Hepatocyte (in vitro differentiated cells): ENCODE measurements around the gene SHISA4. TPM values are rescaled to one million over a fixed set of nuclear protein-coding genes. Genes with fewer than 3 reads are reported as not detected.

Experiments
- DNase-seq: peaks from one replicate; pipeline ENCODE4 v3.0.0-alpha.2; 2016; ENCODE audit warnings: low spot score
- H2AFZ ChIP-seq: fragments of 200-600 bp; sonication (generic); 2 replicates; pipeline ENCODE4 v1.6.0; 2016; ENCODE audit warnings: antibody characterized with exemption, mild to moderate bottlenecking
- H3K27ac ChIP-seq: fragments of 200-600 bp; sonication (generic); 2 replicates; pipeline ENCODE4 v1.5.1; 2016; ENCODE audit warnings: mild to moderate bottlenecking
- H3K27me3 ChIP-seq: fragments of 200-600 bp; sonication (generic); 2 replicates; pipeline ENCODE4 v1.6.1; 2016
- H3K36me3 ChIP-seq: fragments of 200-600 bp; sonication (generic); replicated peaks from 2 replicates; pipeline ENCODE4 v1.5.1; 2016; ENCODE audit warnings: low read depth; ENCODE audit not compliant: insufficient read depth
- H3K4me1 ChIP-seq: fragments of 200-600 bp; sonication (generic); 2 replicates; pipeline ENCODE4 v1.5.1; 2016; ENCODE audit warnings: mild to moderate bottlenecking, moderate library complexity; ENCODE audit not compliant: insufficient read depth
- H3K4me2 ChIP-seq: fragments of 200-600 bp; sonication (generic); 2 replicates; pipeline ENCODE4 v1.6.0; 2016
- H3K4me3 ChIP-seq: fragments of 200-600 bp; sonication (generic); 2 replicates; pipeline ENCODE4 v1.5.1; 2016; ENCODE audit warnings: mild to moderate bottlenecking
- H3K79me2 ChIP-seq: fragments of 200-600 bp; sonication (generic); 2 replicates; pipeline ENCODE4 v1.6.0; 2017; ENCODE audit warnings: mild to moderate bottlenecking
- H3K9me2 ChIP-seq: fragments of 200-600 bp; sonication (generic); replicated peaks from 2 replicates; pipeline ENCODE4 v1.6.0; 2017; ENCODE audit warnings: mild to moderate bottlenecking; ENCODE audit not compliant: insufficient read depth
- H3K9me3 ChIP-seq: fragments of 200-600 bp; sonication (generic); 2 replicates; pipeline ENCODE4 v1.5.1; 2016; ENCODE audit warnings: low read depth, mild to moderate bottlenecking
- H4K20me1 ChIP-seq: fragments of 200-600 bp; sonication (generic); 2 replicates; pipeline ENCODE4 v1.6.0; 2016; ENCODE audit warnings: mild to moderate bottlenecking; ENCODE audit not compliant: insufficient read depth, poor library complexity, severe bottlenecking
- EZH2 ChIP-seq: fragments of 200-600 bp; sonication (generic); IDR thresholded peaks from 2 replicates; pipeline ENCODE4 v1.6.1; 2016; ENCODE audit warnings: antibody characterized with exemption, mild to moderate bottlenecking, borderline replicate concordance
- EZH2phosphoT487 ChIP-seq: fragments of 200-600 bp; sonication (generic); IDR thresholded peaks from one replicate; pipeline ENCODE4 v1.6.1; 2018; ENCODE audit warnings: antibody characterized with exemption, mild to moderate bottlenecking, low read depth, moderate library complexity; ENCODE audit not compliant: unreplicated experiment, severe bottlenecking
- WGBS: methylation state at CpG from one replicate; pipeline ENCODE4 v1.1.6; 2016; ENCODE audit warnings: low lambda C conversion rate; ENCODE audit errors: missing lambda C conversion rate; 5-methylcytosine and 5-hydroxymethylcytosine counted together
- polyA plus RNA-seq: library from polyadenylated mRNA; unstranded; fragments of >200 nt; fragmentation: Nextera tagmentation; extraction: Ambion mirVana; gene quantifications from 2 replicates; pipeline ENCODE4 v1.2.1, GENCODE V29; 2016
- total RNA-seq: library from RNA; depleted of rRNA; stranded (reverse); fragments of >200 nt; gene quantifications from 2 replicates; pipeline ENCODE4 v1.2.3, GENCODE V29; 2014
- TF ChIP-seq, protein P1 (sequence below): fragments of 200-600 bp; sonication (generic); IDR thresholded peaks from 2 replicates; pipeline ENCODE4 v1.5.1; 2016; ENCODE audit warnings: antibody characterized with exemption, mild to moderate bottlenecking; ENCODE audit not compliant: poor library complexity

Gene SHISA4
- total and polyA plus RNA-seq, 2 experiments from 2014 or later, result 10.2 to 24.0 TPM

DNA sequence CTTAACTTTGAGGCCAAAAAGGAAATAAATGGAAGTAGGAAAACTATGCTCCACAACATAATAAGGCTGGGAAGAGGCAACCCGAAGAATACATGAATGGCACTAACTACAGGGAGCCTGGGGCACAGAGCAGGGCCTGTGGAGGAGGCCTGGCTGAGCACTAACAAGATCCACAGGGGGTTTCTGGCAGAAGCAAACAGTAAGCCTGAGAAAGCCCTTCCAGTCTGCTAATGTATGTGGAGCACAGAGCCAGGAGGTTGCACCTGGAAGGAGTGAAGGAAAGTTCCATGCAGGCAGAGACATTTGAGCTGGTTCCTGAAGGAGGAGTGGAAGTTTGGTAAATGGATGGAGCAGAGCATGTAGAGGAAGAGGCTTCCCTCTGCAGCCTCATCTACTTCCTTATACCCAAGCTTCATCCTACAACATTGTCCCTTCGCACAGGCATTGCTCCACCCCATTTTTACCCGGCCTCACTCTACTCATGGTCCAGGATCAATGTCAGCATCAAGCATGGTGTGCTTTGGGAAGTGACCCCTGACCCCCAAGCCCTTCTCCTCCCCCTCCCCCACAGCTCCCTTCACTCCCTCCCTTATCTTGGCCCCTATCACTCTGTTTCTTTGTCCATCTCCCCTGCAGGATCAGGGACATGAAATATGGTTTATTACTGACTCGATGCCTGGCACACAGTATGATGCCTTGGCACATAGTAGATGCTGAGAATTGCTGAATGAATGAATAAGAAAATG lies 23.3 kb downstream of the SHISA4 start:
- H3K9me2 ChIP-seq, result no peaks in the 10 kb centered on the region
- H3K4me2 ChIP-seq, result no peak overlapping the region
- H3K79me2 ChIP-seq, result no peaks in the 10 kb centered on the region
- no peaks in the 10 kb centered on the region for H3K36me3 ChIP-seq
- no peak overlapping the region for H2AFZ ChIP-seq
- no peaks in the 10 kb centered on the region for H3K27me3 ChIP-seq
- no peak for DNase-seq
- H3K27ac ChIP-seq, result no peak overlapping the region
- H4K20me1 ChIP-seq, result no peaks in the 10 kb centered on the region
- H3K4me1 ChIP-seq, result peaks cover 8% of the 10 kb centered on the region
- no peak overlapping the region for H3K4me3 ChIP-seq
- H3K9me3 ChIP-seq, result no peaks in the 10 kb centered on the region
- TF ChIP-seq, protein P1, sequence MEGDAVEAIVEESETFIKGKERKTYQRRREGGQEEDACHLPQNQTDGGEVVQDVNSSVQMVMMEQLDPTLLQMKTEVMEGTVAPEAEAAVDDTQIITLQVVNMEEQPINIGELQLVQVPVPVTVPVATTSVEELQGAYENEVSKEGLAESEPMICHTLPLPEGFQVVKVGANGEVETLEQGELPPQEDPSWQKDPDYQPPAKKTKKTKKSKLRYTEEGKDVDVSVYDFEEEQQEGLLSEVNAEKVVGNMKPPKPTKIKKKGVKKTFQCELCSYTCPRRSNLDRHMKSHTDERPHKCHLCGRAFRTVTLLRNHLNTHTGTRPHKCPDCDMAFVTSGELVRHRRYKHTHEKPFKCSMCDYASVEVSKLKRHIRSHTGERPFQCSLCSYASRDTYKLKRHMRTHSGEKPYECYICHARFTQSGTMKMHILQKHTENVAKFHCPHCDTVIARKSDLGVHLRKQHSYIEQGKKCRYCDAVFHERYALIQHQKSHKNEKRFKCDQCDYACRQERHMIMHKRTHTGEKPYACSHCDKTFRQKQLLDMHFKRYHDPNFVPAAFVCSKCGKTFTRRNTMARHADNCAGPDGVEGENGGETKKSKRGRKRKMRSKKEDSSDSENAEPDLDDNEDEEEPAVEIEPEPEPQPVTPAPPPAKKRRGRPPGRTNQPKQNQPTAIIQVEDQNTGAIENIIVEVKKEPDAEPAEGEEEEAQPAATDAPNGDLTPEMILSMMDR, result no peak
- TF ChIP-seq EZH2phosphoT487 (no peak), EZH2 (no peak)
- 73% methylated on average over 4 of the region's 4 CpGs for WGBS

- TF ChIP-seq, protein P1, result no peak
- no peak for TF ChIP-seq EZH2phosphoT487
- WGBS, result 58% methylated on average over 5 of the region's 5 CpGs
- Histone ChIP-seq H3K4me1 (peaks cover 14% of the 10 kb centered on the region), H3K27me3 (no peaks in the 10 kb centered on the region), H3K4me3 (no peak overlapping the region), H3K27ac (peak overlapping the region; percentile 55), H3K4me2 (no peak overlapping the region), H3K9me3 (no peaks in the 10 kb centered on the region), H3K79me2 (no peaks in the 10 kb centered on the region), H3K36me3 (no peaks in the 10 kb centered on the region), H2AFZ (no peak overlapping the region), H3K9me2 (no peaks in the 10 kb centered on the region), H4K20me1 (no peaks in the 10 kb centered on the region)
- DNase-seq, result peak; percentile 36
Observed at GRCh38 chr1:201912832-201913231, 24.1 kb downstream of the SHISA4 start.

GRCh38 chr1:201914456-201915235 lies 25.9 kb downstream of the SHISA4 start:
- Histone ChIP-seq H3K27me3 (no peaks in the 10 kb centered on the region), H3K27ac (no peak overlapping the region), H3K79me2 (no peaks in the 10 kb centered on the region), H3K4me3 (no peak overlapping the region), H3K36me3 (no peaks in the 10 kb centered on the region), H3K4me1 (peaks cover 18% of the 10 kb centered on the region), H2AFZ (no peak overlapping the region), H4K20me1 (no peaks in the 10 kb centered on the region), H3K4me2 (no peak overlapping the region), H3K9me3 (no peaks in the 10 kb centered on the region), H3K9me2 (no peaks in the 10 kb centered on the region)
- WGBS, result 81% methylated on average over 13 of the region's 14 CpGs
- no peak for DNase-seq
- TF ChIP-seq EZH2phosphoT487 (no peak), EZH2 (no peak)
- TF ChIP-seq, protein P1, result no peak
